Progenitor cell of endocrine pancreas (in vitro differentiated cells): ENCODE data around the gene C1QB. TPM values are rescaled to one million over a fixed set of nuclear protein-coding genes. Genes with fewer than 3 reads are reported as not detected.

ENCODE experiments used
- DNase-seq: peaks from one replicate; pipeline ENCODE4 v3.0.0; 2021; ENCODE audit warnings: low spot score; ENCODE audit not compliant: unreplicated experiment
- H3K27ac Mint-ChIP-seq: 2 replicates; pipeline ENCODE4 v1.8.0; 2021; ENCODE audit warnings: mild to moderate bottlenecking, moderate library complexity, mixed read lengths
- H3K27me3 Mint-ChIP-seq: 2 replicates; pipeline ENCODE4 v1.8.0; 2021; ENCODE audit warnings: mixed read lengths
- H3K36me3 Mint-ChIP-seq: 2 replicates; pipeline ENCODE4 v1.8.0; 2022; ENCODE audit warnings: mixed read lengths; ENCODE audit not compliant: insufficient read depth
- H3K4me1 Mint-ChIP-seq: 2 replicates; pipeline ENCODE4 v1.8.0; 2021; ENCODE audit warnings: low read depth, mixed read lengths
- H3K4me3 Mint-ChIP-seq: 2 replicates; pipeline ENCODE4 v1.8.0; 2021; ENCODE audit warnings: low read depth, mild to moderate bottlenecking, moderate library complexity, mixed read lengths
- H3K9me3 Mint-ChIP-seq: 2 replicates; pipeline ENCODE4 v1.8.0; 2021; ENCODE audit warnings: low read depth, mixed read lengths
- total RNA-seq: library from RNA; stranded (reverse); gene quantifications from 2 replicates; pipeline ENCODE4 v1.2.1, GENCODE V29; 2021
- TF ChIP-seq, protein P1 (sequence below): fragments of 200-600 bp; sonication (generic); IDR thresholded peaks from one replicate; pipeline ENCODE4 v1.5.0; 2021; ENCODE audit warnings: antibody characterized with exemption, mild to moderate bottlenecking; ENCODE audit not compliant: unreplicated experiment

Gene C1QB
- total RNA-seq, 1 donor from 2014 or later = not detected

DNA sequence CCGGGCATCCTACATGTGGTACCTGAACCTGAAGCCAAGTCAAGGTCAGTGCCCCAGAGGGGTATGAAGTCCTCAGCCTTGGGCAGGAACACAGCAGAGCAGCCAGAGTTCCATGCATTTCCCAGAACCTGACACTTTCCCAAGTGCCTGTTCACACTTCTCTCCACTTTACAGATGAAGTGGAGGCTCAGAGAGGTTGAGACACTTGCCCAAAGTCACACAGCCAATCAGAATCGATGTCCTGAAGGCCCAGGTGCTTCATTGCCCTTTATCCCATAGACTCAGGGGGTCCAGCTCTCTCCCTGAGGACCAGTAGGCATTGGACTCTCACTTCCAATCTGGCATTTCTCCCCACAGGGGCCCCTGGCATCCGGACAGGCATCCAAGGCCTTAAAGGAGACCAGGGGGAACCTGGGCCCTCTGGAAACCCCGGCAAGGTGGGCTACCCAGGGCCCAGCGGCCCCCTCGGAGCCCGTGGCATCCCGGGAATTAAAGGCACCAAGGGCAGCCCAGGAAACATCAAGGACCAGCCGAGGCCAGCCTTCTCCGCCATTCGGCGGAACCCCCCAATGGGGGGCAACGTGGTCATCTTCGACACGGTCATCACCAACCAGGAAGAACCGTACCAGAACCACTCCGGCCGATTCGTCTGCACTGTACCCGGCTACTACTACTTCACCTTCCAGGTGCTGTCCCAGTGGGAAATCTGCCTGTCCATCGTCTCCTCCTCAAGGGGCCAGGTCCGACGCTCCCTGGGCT, 14.4 kb upstream of the C1QB start:
- Mint-ChIP-seq H3K36me3 (no peaks in the 10 kb centered on the region), H3K9me3 (no peaks in the 10 kb centered on the region), H3K27me3 (peaks cover 19% of the 10 kb centered on the region), H3K4me3 (no peak overlapping the region), H3K27ac (no peak overlapping the region), H3K4me1 (peaks cover 6% of the 10 kb centered on the region)
- TF ChIP-seq, protein P1, sequence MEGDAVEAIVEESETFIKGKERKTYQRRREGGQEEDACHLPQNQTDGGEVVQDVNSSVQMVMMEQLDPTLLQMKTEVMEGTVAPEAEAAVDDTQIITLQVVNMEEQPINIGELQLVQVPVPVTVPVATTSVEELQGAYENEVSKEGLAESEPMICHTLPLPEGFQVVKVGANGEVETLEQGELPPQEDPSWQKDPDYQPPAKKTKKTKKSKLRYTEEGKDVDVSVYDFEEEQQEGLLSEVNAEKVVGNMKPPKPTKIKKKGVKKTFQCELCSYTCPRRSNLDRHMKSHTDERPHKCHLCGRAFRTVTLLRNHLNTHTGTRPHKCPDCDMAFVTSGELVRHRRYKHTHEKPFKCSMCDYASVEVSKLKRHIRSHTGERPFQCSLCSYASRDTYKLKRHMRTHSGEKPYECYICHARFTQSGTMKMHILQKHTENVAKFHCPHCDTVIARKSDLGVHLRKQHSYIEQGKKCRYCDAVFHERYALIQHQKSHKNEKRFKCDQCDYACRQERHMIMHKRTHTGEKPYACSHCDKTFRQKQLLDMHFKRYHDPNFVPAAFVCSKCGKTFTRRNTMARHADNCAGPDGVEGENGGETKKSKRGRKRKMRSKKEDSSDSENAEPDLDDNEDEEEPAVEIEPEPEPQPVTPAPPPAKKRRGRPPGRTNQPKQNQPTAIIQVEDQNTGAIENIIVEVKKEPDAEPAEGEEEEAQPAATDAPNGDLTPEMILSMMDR = no peak
- no peak for DNase-seq

DNA sequence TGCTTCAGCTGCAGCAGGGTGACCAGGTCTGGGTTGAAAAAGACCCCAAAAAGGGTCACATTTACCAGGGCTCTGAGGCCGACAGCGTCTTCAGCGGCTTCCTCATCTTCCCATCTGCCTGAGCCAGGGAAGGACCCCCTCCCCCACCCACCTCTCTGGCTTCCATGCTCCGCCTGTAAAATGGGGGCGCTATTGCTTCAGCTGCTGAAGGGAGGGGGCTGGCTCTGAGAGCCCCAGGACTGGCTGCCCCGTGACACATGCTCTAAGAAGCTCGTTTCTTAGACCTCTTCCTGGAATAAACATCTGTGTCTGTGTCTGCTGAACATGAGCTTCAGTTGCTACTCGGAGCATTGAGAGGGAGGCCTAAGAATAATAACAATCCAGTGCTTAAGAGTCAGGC, 13.8 kb upstream of the C1QB start:
- H3K4me1 Mint-ChIP-seq = peaks cover 6% of the 10 kb centered on the region
- H3K27ac Mint-ChIP-seq = no peak overlapping the region
- no peak overlapping the region for H3K4me3 Mint-ChIP-seq
- DNase-seq = no peak
- TF ChIP-seq, protein P1 = no peak
- no peaks in the 10 kb centered on the region for H3K36me3 Mint-ChIP-seq
- H3K9me3 Mint-ChIP-seq = no peaks in the 10 kb centered on the region
- peaks cover 16% of the 10 kb centered on the region for H3K27me3 Mint-ChIP-seq

DNA sequence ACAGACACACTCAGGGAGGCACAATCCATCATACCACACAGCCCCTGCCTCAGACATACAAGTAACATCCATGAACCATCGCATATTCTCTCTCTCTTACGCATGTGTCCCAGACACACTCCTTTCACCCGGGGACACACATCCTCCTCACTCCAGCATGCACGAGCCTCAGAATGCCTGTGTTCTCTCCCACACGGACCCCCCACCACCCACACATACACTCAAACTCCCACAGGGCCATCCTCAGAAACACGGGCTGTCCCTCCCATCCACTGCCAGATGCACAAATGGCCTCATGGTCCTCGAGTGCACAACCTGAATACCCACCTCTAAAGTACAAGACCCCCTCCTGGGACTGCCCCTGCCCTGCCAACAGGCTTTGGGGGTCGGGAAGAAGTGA, 11.8 kb upstream of the C1QB start:
- H3K4me1 Mint-ChIP-seq = peaks cover 6% of the 10 kb centered on the region
- TF ChIP-seq, protein P1 = no peak
- no peaks in the 10 kb centered on the region for H3K9me3 Mint-ChIP-seq
- no peaks in the 10 kb centered on the region for H3K36me3 Mint-ChIP-seq
- no peak for DNase-seq
- H3K4me3 Mint-ChIP-seq = no peak overlapping the region
- H3K27me3 Mint-ChIP-seq = peaks cover 26% of the 10 kb centered on the region
- H3K27ac Mint-ChIP-seq = no peak overlapping the region

DNA sequence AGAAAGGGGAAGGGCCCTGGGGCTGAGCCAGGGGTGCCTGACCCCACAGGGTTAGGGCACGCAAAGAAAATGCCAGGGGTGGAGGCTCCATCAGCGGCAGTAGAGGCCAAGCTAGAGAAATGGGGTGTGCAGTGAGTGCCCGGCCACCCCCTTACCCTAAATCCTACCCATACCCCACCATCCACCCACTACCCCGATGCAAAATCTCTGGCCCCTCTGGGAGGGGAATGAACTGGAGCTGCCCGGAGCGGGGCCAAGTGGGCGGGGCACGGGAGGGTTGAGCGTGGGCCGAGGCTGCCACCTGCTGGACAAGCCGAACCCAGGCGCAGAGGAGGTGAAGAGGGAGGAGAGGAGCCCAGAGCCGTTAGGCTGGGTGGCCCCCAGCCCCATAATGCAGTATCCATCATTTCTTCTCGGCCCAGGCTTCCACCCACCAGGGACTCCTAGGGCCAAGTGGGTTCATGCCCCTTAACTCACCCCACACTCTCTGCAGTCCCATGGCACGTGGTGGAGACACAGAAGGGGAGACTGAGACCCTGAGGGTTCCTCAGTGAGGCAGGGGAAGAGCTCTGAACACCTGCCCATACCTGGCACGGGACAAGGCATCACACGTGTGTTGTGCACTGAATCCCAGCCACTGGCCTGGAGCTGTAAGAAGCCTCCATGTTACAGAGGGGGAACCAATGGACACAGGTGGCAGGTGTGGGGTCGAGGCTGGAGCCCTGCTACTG, 11.0 kb upstream of the C1QB start:
- no peak overlapping the region for H3K27ac Mint-ChIP-seq
- TF ChIP-seq, protein P1 = peak; percentile 94
- no peaks in the 10 kb centered on the region for H3K9me3 Mint-ChIP-seq
- H3K36me3 Mint-ChIP-seq = no peaks in the 10 kb centered on the region
- H3K4me3 Mint-ChIP-seq = no peak overlapping the region
- peak; percentile 79 for DNase-seq
- peaks cover 2% of the 10 kb centered on the region for H3K4me1 Mint-ChIP-seq
- H3K27me3 Mint-ChIP-seq = peaks cover 21% of the 10 kb centered on the region

DNA sequence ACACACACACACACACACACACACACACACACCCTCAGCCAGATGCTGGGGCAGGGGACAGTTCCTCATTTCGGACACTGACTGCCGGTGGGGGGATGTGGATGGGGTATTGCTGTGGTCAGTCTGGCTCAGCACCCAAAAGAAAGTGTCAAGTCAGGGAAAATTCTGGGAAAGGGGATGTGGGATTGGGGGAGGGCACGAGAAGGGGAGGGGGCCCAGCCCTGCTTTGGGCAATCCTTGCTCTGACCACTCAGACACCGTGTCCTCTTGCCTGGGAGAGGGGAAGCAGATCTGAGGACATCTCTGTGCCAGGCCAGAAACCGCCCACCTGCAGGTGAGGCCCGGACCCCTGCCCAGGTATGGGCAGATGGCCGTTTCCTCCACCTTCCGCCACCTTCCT, 9.7 kb upstream of the C1QB start, which contains the start of gene C1QC:
Gene C1QC (plus strand): TSS at position 253 of the 400 bp plus-strand sequence. CDS start 391 bp downstream, outside the sequence.
- Mint-ChIP-seq H3K36me3 (no peaks in the 10 kb centered on the region), H3K27ac (no peak within 1 kb of the TSS), H3K4me3 (no peak within 1 kb of the TSS), H3K4me1 (no peaks in the 10 kb centered on the region), H3K9me3 (no peaks in the 10 kb centered on the region), H3K27me3 (peaks cover 24% of the 10 kb centered on the region)
- TF ChIP-seq, protein P1 = no peak
- DNase-seq = no peak
